Occipital lobe (tissue), 2 donors: ENCODE data around the gene SLC22A31. TPM values are rescaled to one million over a fixed set of nuclear protein-coding genes. Genes with fewer than 3 reads are reported as not detected.
"Not testable (repeated sequence)": the region's sequence is repeated elsewhere in the genome, so short reads cannot be mapped to it uniquely, and the experiment has no call there.

Source experiments
- DNase-seq: peaks from one replicate; lab custom pipeline; 2025; lab: John Stamatoyannopoulos, UW
- total RNA-seq: library from RNA; depleted of rRNA; stranded (reverse); fragments of >200 nt; gene quantifications from one replicate; pipeline ENCODE4 v1.2.3, GENCODE V29; 2014

SLC22A31 gene
- total RNA-seq, 1 donor from 2014 or later, result not detected

- DNase-seq, result no peak
Measured at GRCh38 chr16:89193576-89194293, 6.6 kb downstream of the SLC22A31 start.

- no peak for DNase-seq
Measured at GRCh38 chr16:89192956-89193575, 7.3 kb downstream of the SLC22A31 start.

- not testable (repeated sequence) for DNase-seq
Measured at GRCh38 chr16:89192186-89192955, 8.0 kb downstream of the SLC22A31 start.

GRCh38 chr16:89191901-89192185 is 8.5 kb downstream of the SLC22A31 start:
- DNase-seq, result no peak

GRCh38 chr16:89191033-89191900 is 9.1 kb downstream of the SLC22A31 start:
- DNase-seq, result no peak

- DNase-seq, result no peak
Measured at GRCh38 chr16:89190150-89190958, 10.0 kb downstream of the SLC22A31 start.

- no peak for DNase-seq
Measured at GRCh38 chr16:89189358-89190025, 10.8 kb downstream of the SLC22A31 start.

GRCh38 chr16:89188471-89189357 is 11.6 kb downstream of the SLC22A31 start:
- not testable (repeated sequence) for DNase-seq

- no peak for DNase-seq
Measured at GRCh38 chr16:89187770-89188392, 12.5 kb downstream of the SLC22A31 start.

GRCh38 chr16:89187032-89187769 is 13.1 kb downstream of the SLC22A31 start:
- no peak for DNase-seq

GRCh38 chr16:89186593-89187031 is 13.7 kb downstream of the SLC22A31 start:
- not testable (repeated sequence) for DNase-seq

GRCh38 chr16:89185887-89186592 is 14.3 kb downstream of the SLC22A31 start:
- DNase-seq, result not testable (repeated sequence)

GRCh38 chr16:89184933-89185794 is 15.2 kb downstream of the SLC22A31 start:
- DNase-seq, result no peak

GRCh38 chr16:89184677-89184932 is 15.7 kb downstream of the SLC22A31 start:
- no peak for DNase-seq

- no peak for DNase-seq
Measured at GRCh38 chr16:89183975-89184676, 16.2 kb downstream of the SLC22A31 start.

GRCh38 chr16:89183463-89183862 is 16.9 kb downstream of the SLC22A31 start:
- DNase-seq, result no peak
